ENCODE results near the gene PAPSS2. TPM values are rescaled to one million over a fixed set of nuclear protein-coding genes. Genes with fewer than 3 reads are reported as not detected.

Gene PAPSS2
- total and polyA plus RNA-seq, 4 donors: 24.3 to 86.5 (median 59.3) TPM

- no peak for TF ChIP-seq YY1 (IDR thresholded peaks at IDR 0.05)
- TF ChIP-seq RXRA (IDR thresholded peaks at IDR 0.05): no peak
- TF ChIP-seq HNF4A (conservative IDR thresholded peaks at IDR 0.05): no peak
- TF ChIP-seq EGR1 (IDR thresholded peaks at IDR 0.05; ENCODE audit: low read depth in 2 of 2): no peak
- no peak for TF ChIP-seq ZBTB33 (IDR thresholded peaks at IDR 0.05)
- TF ChIP-seq NR2F2 (IDR thresholded peaks at IDR 0.05): no peak
These were observed 36.5 kb upstream of the PAPSS2 start (continued) for GRCh38 chr10:87623191-87623590.

GRCh38 chr10:87625661-87626060, 34.0 kb upstream of the PAPSS2 start:
- Histone ChIP-seq H3K9ac (ENCODE audit: low read depth in 1 of 2, low read length in 2 of 2) (no peak overlapping the region), H3K27ac (ENCODE audit: low read depth in 1 of 2, low read length in 2 of 2) (no peak overlapping the region), H3K9me3 (ENCODE audit: control insufficient read depth in 4 of 4, low read length in 3 of 4) (no peaks in the 10 kb centered on the region), H3K4me1 (ENCODE audit: control insufficient read depth in 4 of 4, insufficient read depth in 4 of 4, low read length in 3 of 4) (peaks cover 0 to 4% (median 0%) of the 10 kb centered on the region in 4 donors), H3K4me3 (ENCODE audit: low read depth in 1 of 3, low read length in 3 of 3) (no peak overlapping the region), H3K27me3 (ENCODE audit: control insufficient read depth in 4 of 4, insufficient read depth in 4 of 4, low read length in 3 of 4) (no peaks in the 10 kb centered on the region), H3K36me3 (ENCODE audit: control insufficient read depth in 4 of 4, insufficient read depth in 3 of 4, low read depth in 1 of 4, low read length in 3 of 4) (no peaks in the 10 kb centered on the region)
- 82% methylated on average over 1 of the region's 1 CpG for WGBS
- TF ChIP-seq CTCF (IDR thresholded peaks at IDR 0.05; ENCODE audit: low read depth, low read length, missing input control) (no peak), FOXA2 (IDR thresholded peaks at IDR 0.05) (no peak), TAF1 (conservative IDR thresholded peaks at IDR 0.05) (no peak), EGR1 (IDR thresholded peaks at IDR 0.05; ENCODE audit: low read depth in 2 of 2) (no peak), FOXA1 (IDR thresholded peaks at IDR 0.05) (no peak), ZBTB33 (IDR thresholded peaks at IDR 0.05) (no peak), HNF4G (IDR thresholded peaks at IDR 0.05) (no peak), RAD21 (IDR thresholded peaks at IDR 0.05) (no peak), SP1 (IDR thresholded peaks at IDR 0.05) (no peak), YY1 (IDR thresholded peaks at IDR 0.05) (no peak), RXRA (IDR thresholded peaks at IDR 0.05) (no peak), JUND (IDR thresholded peaks at IDR 0.05) (no peak), REST (IDR thresholded peaks at IDR 0.05) (no peak), NR2F2 (IDR thresholded peaks at IDR 0.05) (no peak), ATF3 (IDR thresholded peaks at IDR 0.05) (no peak), HNF4A (conservative IDR thresholded peaks at IDR 0.05) (no peak), MAX (IDR thresholded peaks at IDR 0.05) (no peak), GABPA (IDR thresholded peaks at IDR 0.05 in 1 of 2, conservative IDR thresholded peaks at IDR 0.05 in 1 of 2) (no peak)
- no peak for DNase-seq (ENCODE audit: low spot score)

Data from liver (tissue), 9 donors.